ENCODE data around the gene ARSG.
"Not testable (repeated sequence)": the region's sequence is repeated elsewhere in the genome, so short reads cannot be mapped to it uniquely, and the experiment has no call there.

Gene ARSG

DNA sequence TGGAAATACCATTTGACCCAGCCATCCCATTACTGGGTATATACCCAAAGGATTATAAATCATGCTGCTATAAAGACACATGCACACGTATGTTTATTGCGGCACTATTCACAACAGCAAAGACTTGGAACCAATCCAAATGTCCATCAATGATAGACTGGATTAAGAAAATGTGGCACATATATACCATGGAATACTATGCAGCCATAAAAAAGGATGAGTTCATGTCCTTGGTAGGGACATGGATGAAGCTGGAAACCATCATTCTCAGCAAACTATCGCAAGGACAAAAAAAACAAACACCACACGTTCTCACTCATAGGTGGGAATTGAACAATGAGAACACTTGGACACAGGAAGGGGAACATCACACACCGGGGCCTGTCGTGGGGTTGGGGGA lies 9.3 kb upstream of the ARSG start:
- not testable (repeated sequence) for DNase-seq

DNA sequence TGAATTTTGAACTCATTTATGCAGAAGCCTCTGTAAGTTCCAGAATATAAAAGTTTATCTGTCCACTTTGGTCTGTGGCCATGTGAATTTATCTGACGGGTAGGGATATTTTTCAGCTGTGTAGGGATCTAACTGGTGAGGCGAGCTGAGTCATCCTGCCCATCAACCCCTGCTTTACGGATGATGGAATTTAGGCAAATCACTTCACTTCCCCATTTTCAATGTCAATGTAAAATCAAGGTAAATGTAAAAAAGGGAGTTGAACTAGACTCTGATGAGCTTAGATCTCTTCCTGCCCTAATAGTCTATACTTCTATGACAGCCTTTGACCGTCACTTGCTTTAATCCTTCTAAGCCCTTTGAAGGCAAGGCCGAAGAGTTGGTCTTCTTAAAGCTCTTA lies 2.9 kb upstream of the ARSG start:
- no peak for DNase-seq

DNA sequence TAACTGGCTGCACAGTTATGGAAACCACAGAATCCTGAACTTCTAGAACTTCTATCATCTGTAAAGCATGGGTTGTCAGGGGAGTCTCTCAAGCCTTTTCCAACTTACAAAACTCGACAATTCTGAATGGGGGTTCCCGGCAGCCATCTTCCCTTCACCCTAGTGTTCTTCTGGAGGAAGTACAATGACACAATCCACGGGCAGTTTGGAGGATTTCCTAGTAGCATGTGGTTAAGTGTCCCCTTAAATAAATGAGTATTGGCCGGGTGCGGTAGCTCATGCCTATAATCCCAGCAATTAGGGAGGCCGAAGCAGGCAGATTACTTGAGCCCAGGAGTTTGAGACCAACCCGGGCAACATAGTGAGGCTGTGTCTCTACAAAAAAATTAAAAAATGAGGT lies 2.5 kb upstream of the ARSG start:
- DNase-seq = no peak

DNA sequence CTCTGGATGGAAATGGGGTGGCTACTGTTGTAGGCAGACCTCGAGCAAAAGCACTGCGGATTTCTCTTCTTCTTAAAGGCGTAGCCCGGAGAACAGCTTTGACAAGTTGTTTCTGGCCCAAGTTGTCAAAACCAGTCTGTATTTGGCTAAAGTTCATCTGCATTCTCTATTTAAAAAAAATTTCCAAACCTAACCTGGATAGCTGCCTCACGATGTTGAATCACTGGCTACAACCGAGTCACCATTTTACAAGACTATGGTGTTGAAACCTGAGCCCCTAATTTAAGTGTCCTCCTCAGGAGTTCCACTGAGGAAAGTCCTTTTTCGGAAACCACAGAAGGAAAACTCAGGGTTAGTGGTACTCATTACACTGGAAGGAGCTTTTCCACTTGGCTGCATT lies 1.8 kb upstream of the ARSG start:
- DNase-seq = no peak

DNA sequence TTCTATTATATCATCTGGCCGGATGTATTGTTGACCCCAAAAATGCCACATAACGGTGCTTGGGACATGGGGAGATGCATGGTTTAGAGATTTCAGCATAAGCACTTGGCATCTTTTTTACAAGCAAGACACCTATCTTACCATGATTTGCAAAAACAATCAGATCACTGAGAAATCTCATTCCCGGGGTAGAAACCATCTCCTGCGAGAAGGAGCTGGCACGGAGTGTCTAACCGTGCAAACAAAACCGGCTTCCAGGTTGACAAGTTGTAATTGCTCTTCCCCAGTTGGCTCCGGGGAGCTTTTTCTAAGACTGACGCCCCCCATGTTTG lies 1.4 kb upstream of the ARSG start:
- no peak for DNase-seq

DNA sequence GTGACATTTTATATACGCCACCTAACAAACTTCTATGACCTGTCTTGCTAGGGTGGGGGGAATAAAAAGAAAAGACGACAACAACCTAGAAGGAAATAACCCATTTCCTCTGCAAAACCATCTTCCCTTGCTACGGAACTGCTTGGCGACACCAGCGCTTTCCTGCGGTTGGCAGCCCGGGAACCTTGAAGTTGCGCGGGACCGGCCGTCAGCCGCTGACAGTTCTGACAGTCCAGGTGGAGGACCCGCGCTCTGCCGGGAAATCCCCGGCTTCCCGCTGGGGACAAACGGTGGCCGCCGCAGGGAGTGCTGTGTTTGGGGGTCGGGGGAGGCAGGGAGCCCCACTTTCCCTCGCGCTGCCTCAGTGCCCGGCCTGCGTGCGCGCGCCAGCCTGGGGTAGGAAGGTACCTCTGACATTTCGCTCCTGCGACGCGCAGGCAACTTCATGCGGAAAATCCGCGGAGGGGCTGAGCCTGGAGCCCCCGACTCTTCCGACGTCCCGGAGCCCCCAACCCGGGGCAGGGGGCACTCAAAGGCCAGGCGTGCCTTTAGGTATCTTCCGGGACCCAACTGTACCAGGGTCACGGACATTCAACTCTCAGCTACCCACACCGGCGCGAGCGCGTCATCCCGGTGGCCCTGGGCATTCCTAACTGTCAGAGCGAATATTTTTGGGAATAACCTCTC lies 884 bp upstream of the ARSG start:
- DNase-seq = no peak

DNA sequence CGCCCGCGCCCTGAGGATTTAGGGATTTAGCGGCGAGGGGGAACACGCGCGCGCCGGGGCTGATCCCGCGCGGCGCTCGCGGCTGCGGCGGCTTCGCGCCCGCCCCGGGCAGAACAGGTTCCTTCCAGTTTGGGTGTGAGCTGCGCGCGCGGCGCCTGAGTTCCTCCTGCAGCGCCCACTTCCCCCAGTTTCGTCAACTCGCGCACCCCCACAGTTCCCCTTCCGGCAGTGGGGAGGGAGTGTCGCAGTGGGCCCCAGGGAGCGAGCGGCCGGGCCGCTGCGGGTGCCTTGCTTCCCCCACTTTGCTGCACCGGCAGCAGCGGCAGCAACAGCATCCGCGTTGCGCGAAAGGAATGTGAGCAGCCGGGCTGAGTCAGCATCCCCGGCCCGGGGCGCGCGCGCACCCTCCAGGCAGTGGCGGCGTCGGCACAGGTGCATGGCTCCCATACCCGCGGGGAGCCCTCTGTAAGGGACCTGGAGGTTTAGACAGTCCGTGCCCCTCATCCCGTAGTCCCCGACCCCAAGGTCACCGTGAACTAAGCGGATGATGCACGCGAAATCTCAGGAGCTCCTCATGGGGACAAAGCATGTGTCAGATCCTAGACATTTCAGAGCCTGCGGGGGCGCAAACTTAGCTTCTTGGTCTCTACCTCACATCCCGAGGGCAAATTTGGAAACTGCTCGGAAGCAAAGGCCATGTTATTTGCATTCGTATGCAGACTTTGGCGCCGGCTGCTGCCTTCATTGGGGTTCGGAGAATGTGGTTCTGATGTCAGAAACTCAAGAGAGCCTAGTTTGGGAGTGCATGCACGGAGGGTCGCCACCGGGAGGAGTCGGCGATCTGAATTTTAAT lies 767 bp downstream of the ARSG start:
- DNase-seq = peak; percentile 39

DNA sequence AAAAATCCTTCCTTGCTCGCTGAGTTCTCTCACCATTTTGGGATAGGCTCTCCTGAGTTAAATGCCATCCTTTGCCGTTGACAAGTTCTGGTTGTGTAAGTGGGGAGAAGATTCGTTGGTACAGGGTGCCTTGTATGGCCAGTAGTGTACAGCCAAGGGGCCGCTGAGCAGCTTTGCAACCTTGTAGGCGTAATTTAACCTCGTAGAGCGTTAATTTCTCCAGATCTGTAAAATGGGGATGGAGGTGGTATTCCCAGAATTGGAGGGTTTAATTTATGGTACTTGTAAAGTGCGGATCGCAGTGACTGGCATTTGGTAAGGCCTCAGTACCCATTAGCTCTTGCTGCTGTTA lies 1.4 kb downstream of the ARSG start:
- no peak for DNase-seq

DNA sequence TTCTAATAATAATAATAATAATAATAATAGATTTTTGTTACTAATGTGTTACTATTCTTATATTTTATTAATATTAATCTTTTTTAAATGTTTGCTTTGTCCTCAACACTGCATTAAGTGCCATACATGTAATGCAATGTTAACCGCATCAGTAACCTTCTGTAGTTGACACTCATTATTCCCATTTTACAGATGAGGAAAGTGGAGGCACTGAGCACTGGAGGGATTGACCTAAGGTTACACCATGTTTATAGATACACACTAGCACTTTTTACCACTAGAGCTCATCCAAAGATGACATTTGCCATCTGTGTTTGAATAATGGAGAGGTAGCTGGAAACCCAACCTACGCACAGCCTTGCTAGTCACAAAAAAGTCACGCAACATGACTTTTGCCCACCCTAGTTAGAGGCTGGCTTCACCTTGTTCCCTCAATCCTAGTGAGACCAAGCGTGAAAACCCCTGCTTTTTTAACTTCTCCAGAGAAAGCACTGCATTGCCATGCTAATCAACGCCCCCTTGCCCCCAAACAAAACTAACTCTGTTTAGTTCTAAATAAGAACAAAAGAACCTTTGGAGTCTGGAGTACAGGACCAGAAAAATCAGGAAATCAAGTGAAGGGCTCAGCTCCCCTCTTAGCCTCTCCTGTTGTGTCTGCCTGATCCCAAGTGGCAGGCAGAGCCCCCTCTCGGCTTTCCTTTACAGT lies 2.3 kb downstream of the ARSG start:
- no peak for DNase-seq

DNA sequence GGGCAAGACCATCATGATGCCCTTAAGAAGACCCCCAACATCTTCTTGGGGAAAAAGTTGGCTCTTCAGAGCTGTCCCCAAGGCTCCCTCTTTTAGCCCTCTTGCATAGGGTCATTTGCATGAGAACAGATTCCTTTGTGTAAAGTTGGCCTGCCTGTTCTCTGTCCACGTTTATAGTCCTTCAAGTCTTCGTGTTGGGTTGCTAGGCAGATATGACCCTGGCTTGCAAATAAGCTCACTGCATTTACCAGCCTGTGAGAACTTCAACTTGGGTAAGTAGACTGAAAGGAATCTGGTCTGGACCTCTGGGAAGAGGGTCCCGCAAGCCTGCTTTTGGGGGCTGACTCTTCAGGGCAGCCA lies 2.9 kb downstream of the ARSG start:
- DNase-seq = no peak

DNA sequence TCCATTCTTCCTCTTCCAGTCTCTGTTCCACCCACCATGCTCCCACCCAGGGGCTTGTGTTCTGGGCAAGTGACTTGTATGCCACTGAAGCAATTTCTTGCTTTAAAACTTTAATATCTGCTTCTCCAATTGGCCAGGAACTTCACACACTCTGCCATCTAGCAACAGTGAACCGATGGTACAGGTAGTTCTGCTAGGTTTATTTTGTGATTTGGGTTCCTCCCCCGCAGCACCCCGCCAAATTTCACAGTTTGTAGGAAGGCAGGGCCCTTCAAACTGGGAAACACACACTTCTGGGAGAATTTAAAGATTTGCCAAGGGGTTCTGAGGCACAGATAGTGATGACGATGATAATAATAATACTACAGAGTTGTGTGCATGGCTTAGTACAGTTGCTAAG lies 3.3 kb downstream of the ARSG start:
- no peak for DNase-seq

DNA sequence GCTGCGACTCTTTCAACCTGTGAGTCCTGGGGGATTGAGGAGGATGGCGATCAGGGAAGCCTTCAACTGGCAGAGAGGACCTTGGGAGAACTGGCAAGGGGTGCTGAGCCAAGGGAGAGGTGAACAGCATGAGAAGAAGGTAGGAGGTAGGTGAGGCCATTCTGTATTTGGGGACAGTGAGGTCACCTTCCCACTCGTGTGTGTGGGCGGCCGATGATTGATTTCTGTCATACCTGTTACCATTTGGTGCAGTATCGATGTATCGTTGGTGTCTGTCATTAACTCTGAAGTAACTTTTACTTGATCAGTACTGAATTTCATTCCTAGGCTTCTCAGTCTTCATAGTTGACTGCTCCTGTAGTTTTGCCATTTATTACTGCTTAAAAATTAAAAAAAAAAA lies 3.8 kb downstream of the ARSG start:
- no peak for DNase-seq

DNA sequence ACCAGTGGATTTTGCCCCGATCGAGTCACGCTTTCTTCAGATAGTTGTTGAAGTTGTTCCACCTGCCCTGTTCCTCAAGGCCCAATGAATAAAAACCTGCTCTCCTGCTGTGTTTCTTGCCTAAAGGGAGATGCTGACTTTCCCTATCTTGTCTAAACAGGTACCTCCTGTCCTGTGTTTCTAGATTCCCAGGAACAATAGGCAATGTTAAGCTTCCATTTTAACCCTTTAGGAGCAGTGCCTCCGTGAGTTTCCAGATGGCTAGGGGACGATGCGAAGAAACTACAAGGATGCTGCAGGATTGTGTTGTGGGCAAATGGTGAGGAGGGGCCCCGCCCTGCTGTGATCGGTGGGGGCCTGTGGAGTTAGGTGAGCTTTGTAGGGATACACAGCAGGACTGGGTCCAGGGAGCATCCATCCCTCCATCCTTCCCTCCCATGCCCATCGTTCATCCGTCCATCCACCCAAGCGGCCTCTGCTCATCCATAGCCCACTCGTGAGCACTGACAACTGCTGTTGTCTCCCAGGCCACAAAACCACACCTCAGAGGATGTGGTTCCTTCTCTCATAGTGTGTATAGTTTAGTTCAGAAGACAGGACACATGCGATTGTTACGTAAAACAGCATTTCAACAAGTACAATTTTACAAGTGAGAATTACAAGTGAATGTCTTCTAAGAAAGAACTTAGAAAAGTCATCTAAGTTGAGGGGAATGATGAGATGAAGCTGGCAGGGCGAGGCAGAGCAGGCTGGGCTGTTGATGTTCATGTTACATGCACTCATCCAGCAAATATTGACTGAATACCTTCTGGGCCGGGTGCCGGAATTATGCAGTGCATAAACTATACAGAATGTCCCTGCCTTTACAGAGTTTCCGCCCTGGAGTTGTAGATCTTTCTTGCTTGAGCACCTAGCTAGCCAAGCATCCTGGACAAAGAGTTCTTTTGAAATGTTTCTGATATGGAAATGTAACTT lies 5.2 kb downstream of the ARSG start:
- DNase-seq = no peak

DNA sequence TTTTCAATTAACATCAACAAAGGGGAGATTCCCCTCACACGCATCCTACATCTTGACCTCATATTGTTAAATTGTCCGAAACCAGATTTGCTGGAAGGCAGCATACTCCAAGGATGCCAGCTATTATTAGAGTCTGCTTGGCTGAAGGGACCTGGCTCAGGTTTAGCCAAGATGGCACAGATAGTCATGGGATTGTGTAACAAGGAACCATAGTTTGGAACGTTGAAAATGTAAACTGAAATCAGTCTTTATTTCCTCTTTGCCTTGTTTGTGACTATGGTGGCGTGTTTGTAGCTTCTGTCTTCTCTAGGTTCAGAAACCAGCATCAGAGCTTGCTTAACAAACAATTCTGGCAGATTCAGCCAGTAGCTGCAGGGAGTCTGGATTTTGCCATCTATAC lies 5.9 kb downstream of the ARSG start:
- DNase-seq = no peak

DNA sequence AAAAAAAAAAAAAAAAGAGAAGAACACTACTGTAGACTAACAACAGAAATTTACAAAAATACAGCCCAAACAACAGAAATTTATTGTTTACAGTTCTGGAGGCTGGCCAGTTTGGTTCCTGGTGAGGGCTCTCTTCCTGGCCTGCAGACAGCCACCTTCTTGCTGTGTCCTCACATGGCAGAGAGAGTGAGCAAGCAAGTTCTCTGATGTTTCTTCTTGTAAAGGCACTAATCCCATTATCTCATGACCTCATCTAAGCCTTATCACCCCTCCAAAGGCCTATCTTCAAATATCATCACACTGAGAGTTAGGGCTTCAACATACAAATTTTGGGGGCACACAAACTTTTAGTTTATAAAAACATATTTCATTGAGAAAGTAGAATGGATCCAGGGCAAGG lies 7.3 kb downstream of the ARSG start:
- DNase-seq = no peak

DNA sequence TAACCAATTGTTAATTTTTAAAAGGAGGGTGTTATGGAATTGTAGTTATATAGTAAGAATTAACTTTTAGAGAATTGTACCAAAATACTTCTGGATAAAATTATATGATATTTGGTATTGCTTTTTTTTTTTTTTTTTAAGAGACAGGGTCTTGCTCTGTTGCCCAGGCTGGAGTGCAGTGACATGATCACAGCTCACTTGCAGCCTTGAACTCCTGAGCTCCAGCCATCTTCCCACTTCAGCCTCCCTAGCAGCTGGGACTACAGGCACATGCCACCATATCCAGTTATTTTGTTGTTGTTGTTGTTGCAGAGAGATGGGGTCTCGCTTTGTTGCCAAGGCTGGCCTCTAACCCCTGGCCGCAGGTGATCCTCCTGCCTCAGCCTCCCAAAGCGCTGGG lies 8.5 kb downstream of the ARSG start:
- no peak for DNase-seq

DNA sequence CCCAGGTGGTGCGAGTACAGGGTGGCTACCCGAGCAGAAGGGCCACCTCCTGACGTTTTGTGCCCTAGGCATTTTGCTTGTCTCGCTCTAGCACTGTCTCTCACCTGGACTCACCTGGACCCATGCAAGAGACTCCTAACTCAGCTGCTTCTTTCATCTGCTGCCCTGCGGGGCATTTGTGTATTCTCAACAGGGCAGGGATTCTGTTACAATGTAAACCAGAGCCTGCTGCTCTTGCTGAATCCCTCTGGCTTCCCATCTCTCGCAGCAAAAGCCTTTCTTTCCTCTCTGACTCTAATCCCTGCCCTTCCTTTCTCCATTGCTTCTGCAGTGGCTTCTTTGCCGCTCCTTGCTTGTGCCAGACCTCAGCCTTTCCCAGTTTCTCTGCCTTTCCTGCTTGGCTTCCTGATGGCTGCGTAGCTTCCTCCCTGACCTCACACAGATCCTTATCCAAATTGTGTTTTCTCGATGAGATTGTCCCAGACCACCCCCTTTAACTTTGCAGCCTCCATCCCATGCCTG lies 10.2 kb downstream of the ARSG start:
- no peak for DNase-seq

DNA sequence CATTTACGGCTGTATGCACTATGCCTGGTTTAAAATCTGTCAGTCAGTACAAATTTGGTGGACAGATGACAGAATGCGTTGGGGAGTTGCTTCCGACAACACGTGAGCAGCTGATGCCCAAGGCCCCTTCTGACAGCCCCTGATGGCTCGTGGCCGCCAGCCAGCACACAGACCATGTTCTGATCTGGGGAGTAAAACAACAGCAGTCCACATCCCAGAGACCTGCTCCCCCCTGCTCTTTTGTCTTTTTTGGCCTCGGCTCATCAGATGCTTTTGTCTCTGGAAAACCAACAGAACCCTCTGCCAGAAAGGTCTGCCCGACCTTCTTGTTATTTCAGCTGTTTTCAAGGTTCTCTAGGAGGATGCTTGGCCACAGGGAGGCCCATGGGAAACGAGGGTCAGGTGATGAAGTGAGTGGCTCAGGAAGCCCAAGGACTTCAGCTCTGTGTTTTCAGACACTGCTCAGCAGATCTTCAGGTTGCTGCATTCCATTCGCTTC lies 10.8 kb downstream of the ARSG start:
- no peak for DNase-seq

DNA sequence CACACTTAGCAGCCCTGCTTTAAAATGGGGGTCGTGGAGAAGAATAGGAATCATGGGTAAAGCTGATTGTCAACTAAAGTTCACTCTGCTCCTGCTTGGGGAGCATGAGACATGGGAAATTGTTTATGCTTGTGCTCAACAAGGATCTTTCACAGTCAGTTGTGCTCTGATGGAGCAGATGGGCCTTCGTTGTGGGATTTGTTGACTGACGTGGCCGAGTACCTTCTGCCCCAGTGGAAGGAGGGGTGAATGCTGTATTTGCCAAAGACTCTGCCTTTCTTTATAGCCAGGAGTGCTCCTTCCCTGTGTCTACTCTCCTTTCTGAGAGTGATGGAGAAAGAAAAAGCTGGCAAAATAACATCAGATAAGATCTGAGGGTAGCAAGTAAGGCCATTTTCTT lies 11.4 kb downstream of the ARSG start:
- DNase-seq = no peak

DNA sequence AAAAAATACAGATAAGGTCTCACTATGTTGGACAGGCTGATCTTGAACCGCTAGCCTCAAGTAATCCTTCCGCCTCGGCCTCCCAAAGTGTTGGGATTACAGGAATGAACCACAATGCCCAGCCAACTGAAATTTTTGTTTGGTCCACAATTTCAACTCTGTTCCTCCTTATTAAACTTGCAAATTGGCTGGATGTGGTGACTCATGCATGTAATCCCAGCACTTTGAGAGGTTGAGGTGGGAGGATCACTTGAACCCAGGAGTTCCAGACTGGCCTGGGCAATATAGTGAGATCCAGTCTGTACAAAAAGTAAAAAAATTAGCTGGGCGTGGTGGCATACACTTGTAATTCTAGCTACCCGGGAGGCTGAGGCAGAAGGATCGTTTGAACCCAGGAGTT lies 13.4 kb downstream of the ARSG start:
- no peak for DNase-seq

DNA sequence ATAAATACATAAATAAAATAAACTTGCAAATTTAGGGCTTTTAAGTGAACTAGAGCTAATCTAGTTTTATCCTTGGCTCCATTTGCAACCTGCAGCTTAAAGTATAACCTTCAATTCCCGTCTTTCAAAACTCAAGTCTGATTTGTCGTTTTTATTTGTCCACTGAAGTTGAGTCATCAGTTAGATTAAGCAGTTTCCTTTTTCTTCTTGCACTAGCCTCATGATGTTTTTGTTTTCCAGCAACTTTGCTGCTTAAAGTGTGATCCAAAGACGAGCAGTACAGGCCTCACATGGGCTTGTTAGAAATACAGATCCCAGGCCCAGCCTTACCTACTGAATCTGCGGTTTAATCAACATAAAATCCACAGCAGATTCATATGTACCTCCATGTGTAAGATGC lies 13.8 kb downstream of the ARSG start:
- no peak for DNase-seq

DNA sequence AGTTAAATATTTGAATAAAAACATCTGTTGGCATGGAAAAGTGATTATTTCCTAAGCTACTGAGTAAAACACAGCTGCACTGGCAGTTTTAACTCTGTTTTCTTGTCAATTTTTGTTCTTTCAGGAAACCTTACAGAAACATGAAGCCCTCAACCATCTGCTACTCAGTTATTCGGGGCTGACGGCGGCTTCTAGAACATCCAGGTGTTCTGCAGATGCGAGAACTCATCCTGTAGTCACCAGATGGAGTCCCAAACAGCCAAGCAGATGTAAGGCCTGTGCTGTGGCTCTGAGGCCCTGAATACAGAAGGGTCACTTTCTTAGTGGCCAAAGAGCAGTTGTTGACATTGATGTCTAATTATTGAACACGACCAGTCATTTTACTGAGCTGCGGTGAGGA lies 15.5 kb downstream of the ARSG start:
- no peak for DNase-seq

DNA sequence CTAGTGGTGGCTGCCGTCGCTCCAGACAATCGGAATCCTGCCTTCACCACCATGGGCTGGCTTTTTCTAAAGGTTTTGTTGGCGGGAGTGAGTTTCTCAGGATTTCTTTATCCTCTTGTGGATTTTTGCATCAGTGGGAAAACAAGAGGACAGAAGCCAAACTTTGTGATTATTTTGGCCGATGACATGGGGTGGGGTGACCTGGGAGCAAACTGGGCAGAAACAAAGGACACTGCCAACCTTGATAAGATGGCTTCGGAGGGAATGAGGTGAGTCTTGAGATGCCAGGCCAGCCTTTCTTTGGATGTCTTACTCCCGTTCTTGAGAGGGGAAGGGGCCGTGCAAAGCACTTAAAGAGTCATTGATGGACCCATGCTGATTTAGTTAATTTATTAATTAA lies 16.1 kb downstream of the ARSG start:
- DNase-seq = no peak

Data from hematopoietic multipotent progenitor cell treated with erythropoietin and hydrocortisone succinate and interleukin-3 and kit ligand, for 8 days (in vitro differentiated cells).